Suprapubic skin (tissue), 4 donors: ENCODE results near the gene GUCY1A2. TPM values are rescaled to one million over a fixed set of nuclear protein-coding genes. Genes with fewer than 3 reads are reported as not detected.

Experiments
- DNase-seq, 2 donors: peaks; one replicate each; pipeline ENCODE4 v3.0.0-alpha.2; 2019; ENCODE audit warnings: low spot score in 2 of 2
- H3K27ac ChIP-seq: fragments of 200-600 bp; sonication (generic); one replicate; pipeline ENCODE4 v1.5.1; 2019
- H3K27me3 ChIP-seq: fragments of 200-600 bp; sonication (generic); one replicate; pipeline ENCODE4 v1.5.1; 2019
- H3K36me3 ChIP-seq: fragments of 200-600 bp; sonication (generic); one replicate; pipeline ENCODE4 v1.5.1; 2019
- H3K4me1 ChIP-seq: fragments of 200-600 bp; sonication (generic); one replicate; pipeline ENCODE4 v1.5.1; 2019
- H3K4me3 ChIP-seq: fragments of 200-600 bp; sonication (generic); one replicate; pipeline ENCODE4 v1.5.1; 2019; ENCODE audit warnings: mild to moderate bottlenecking
- H3K9me3 ChIP-seq: fragments of 200-600 bp; sonication (generic); one replicate; pipeline ENCODE4 v1.5.1; 2019
- CTCF ChIP-seq, 2 donors: fragments of 200-600 bp in 1 of 2; fragments of 450-650 bp in 1 of 2; sonication (generic) in 1 of 2; IDR thresholded peaks; one replicate each; pipeline ENCODE4 v1.5.1; 2016 to 2019; ENCODE audit warnings: antibody characterized with exemption in 2 of 2, mild to moderate bottlenecking in 1 of 2, moderate library complexity in 1 of 2
- EP300 ChIP-seq: sonication (generic); formaldehyde crosslinking; IDR thresholded peaks from one replicate; pipeline ENCODE4 v1.6.1; 2017; ENCODE audit warnings: antibody characterized with exemption
- POLR2A ChIP-seq, 2 donors: fragments of 450-650 bp; IDR thresholded peaks; one replicate each; pipeline ENCODE4 v1.6.1; 2017; ENCODE audit warnings: antibody characterized with exemption in 2 of 2, mild to moderate bottlenecking in 2 of 2, moderate library complexity in 2 of 2
- POLR2AphosphoS5 ChIP-seq, 3 donors: sonication (generic); formaldehyde crosslinking; IDR thresholded peaks; one replicate each; pipeline ENCODE4 v1.6.1; 2017; ENCODE audit warnings: antibody characterized with exemption in 3 of 3
- WGBS: methylation state at CpG from one replicate; pipeline ENCODE4 v1.1.5; 2018; 5-methylcytosine and 5-hydroxymethylcytosine counted together
- total RNA-seq, 4 donors: library from RNA; depleted of rRNA; stranded (reverse); fragments of >200 nt; gene quantifications; one replicate each; pipeline ENCODE4 v1.1.0, GENCODE V29; 2016

Gene GUCY1A2
- total RNA-seq, 4 donors from 2014 or later = 0.49 to 2.7 (median 1.2) TPM

DNA sequence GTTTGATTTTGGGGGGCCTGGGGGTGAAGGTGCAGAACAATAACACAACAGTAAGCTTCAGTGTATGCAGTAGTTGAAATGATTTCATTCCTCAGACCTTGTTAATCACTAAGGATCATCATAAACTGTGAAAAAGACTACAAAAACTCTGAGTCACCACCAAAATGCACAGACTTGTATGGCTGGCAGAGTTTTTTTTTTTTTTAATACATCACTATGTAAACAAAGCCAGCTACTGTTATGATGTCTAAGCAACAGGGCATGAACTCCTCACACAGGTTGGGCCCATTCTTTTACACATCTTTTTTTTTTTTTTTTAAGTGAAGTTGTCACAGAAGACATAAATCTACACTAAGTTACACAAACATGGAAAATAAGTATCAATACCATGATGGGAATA lies 311.9 kb downstream of the GUCY1A2 start:
- H3K36me3 ChIP-seq = no peaks in the 10 kb centered on the region
- no peaks in the 10 kb centered on the region for H3K27me3 ChIP-seq
- H3K27ac ChIP-seq = no peak overlapping the region
- DNase-seq = no peak
- H3K4me3 ChIP-seq = no peak overlapping the region
- no peak for TF ChIP-seq EP300
- no peak for TF ChIP-seq CTCF (IDR thresholded peaks at IDR 0.05)
- no peak for TF ChIP-seq POLR2AphosphoS5 (IDR thresholded peaks at IDR 0.05)
- TF ChIP-seq POLR2A (IDR thresholded peaks at IDR 0.05) = no peak
- H3K9me3 ChIP-seq = no peaks in the 10 kb centered on the region
- H3K4me1 ChIP-seq = no peaks in the 10 kb centered on the region

GRCh38 chr11:106702805-106703204 lies 315.5 kb downstream of the GUCY1A2 start:
- no peak for DNase-seq
- H3K27me3 ChIP-seq = no peaks in the 10 kb centered on the region
- 92% methylated on average over 3 of the region's 3 CpGs for WGBS
- H3K4me3 ChIP-seq = no peak overlapping the region
- H3K27ac ChIP-seq = no peak overlapping the region
- H3K9me3 ChIP-seq = no peaks in the 10 kb centered on the region
- TF ChIP-seq EP300 = no peak
- H3K4me1 ChIP-seq = no peaks in the 10 kb centered on the region
- no peaks in the 10 kb centered on the region for H3K36me3 ChIP-seq

DNA sequence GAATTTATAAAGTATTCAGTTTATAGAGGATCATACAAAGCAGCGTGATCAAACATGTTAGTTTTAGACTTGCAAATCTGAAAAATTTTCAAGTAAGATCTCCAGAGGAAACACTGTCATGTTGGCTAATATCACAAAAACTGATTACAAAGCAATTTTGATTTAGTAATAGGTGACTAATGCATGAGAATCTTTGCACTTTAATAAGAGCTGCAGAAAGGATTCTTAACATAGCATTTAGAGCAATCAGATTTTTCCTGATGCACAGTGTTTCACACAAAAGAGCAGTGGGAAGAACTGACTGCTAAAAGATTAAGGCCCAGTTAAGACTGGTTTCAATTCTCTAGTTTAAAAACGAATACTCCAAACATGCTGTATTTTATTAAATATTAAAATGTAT lies 321.2 kb downstream of the GUCY1A2 start:
- no peaks in the 10 kb centered on the region for H3K9me3 ChIP-seq
- H3K4me1 ChIP-seq = no peaks in the 10 kb centered on the region
- 42% methylated on average over 2 of the region's 2 CpGs for WGBS
- no peaks in the 10 kb centered on the region for H3K27me3 ChIP-seq
- no peaks in the 10 kb centered on the region for H3K36me3 ChIP-seq
- no peak for DNase-seq
- no peak for TF ChIP-seq POLR2AphosphoS5 (IDR thresholded peaks at IDR 0.05)
- no peak for TF ChIP-seq POLR2A (IDR thresholded peaks at IDR 0.05)
- no peak overlapping the region for H3K4me3 ChIP-seq
- no peak overlapping the region for H3K27ac ChIP-seq

GRCh38 chr11:106695506-106695905 lies 322.8 kb downstream of the GUCY1A2 start:
- Histone ChIP-seq H3K27me3 (no peaks in the 10 kb centered on the region), H3K9me3 (no peaks in the 10 kb centered on the region), H3K4me3 (no peak overlapping the region), H3K4me1 (no peaks in the 10 kb centered on the region), H3K27ac (no peak overlapping the region), H3K36me3 (no peaks in the 10 kb centered on the region)
- no peak for TF ChIP-seq CTCF (IDR thresholded peaks at IDR 0.05)
- TF ChIP-seq POLR2AphosphoS5 (IDR thresholded peaks at IDR 0.05) = no peak
- TF ChIP-seq EP300 = no peak
- no peak for TF ChIP-seq POLR2A (IDR thresholded peaks at IDR 0.05)
- no peak for DNase-seq
- 61% methylated on average over 2 of the region's 2 CpGs for WGBS

DNA sequence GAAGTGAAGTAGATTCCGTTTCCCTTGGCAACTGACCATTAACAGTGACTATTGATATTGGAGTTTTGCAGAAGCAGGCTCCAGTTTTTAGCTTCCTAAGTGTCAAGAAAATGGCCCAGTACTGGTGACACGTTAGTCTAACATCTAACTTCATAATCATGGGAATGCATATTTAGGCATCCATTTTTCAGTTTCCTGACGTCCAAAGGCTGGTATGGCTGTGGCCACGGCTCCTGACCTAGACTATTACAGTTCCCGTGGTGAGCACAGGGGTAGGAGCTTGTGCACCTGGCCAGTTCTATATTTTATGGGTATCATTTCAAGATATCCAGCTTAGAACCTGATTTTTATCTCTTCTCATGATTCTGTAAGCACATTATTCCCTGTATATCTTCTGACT lies 323.8 kb downstream of the GUCY1A2 start:
- TF ChIP-seq POLR2AphosphoS5 (IDR thresholded peaks at IDR 0.05) = no peak
- no peak for TF ChIP-seq POLR2A (IDR thresholded peaks at IDR 0.05)
- no peak for TF ChIP-seq CTCF (IDR thresholded peaks at IDR 0.05)
- 84% methylated on average over 5 of the region's 5 CpGs for whole genome bisulfite sequencing
- Histone ChIP-seq H3K27me3 (no peaks in the 10 kb centered on the region), H3K36me3 (no peaks in the 10 kb centered on the region), H3K4me1 (no peaks in the 10 kb centered on the region), H3K4me3 (no peak overlapping the region), H3K27ac (no peak overlapping the region), H3K9me3 (no peaks in the 10 kb centered on the region)
- DNase-seq = no peak

DNA sequence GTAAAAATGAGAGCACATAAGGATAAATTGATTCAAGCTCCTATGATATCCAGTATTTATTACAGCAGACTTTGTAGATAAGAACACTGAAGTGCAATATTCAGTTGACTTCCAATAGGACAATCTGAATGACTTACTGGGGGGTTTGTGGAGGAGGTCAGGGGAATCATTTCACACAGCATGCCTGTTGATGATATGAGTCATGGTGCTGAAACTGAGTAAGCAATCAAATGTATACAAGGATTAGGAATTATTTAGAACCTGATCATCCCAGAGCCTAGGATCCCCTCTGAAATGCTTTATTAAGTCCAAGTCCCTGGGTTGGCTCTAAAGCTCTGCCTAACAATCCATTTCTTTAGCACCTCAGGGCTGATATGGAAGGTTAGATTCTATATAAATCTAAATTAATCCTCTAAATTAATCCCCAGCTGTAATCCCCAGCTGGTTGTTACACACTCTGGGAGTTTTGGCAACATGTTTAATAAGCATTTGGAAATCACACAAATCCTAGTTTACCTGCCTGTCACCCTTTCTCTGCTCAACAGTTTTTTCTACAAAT lies 326.4 kb downstream of the GUCY1A2 start:
- Histone ChIP-seq H3K9me3 (no peaks in the 10 kb centered on the region), H3K36me3 (no peaks in the 10 kb centered on the region), H3K27ac (no peak overlapping the region), H3K4me3 (no peak overlapping the region), H3K27me3 (no peaks in the 10 kb centered on the region), H3K4me1 (no peaks in the 10 kb centered on the region)
- no peak for TF ChIP-seq CTCF (IDR thresholded peaks at IDR 0.05)
- TF ChIP-seq POLR2AphosphoS5 (IDR thresholded peaks at IDR 0.05) = no peak
- no peak for TF ChIP-seq POLR2A (IDR thresholded peaks at IDR 0.05)
- no peak for TF ChIP-seq EP300
- no peak for DNase-seq
